ENCODE measurements around the gene INHBA.

The INHBA gene

GRCh38 chr7:41685684-41686083 is 17.2 kb downstream of the INHBA start:
- no peak for DNase-seq

GRCh38 chr7:41682422-41682821 is 20.5 kb downstream of the INHBA start:
- DNase-seq, result no peak

GRCh38 chr7:41679566-41679965 is 23.3 kb downstream of the INHBA start:
- no peak for DNase-seq

GRCh38 chr7:41674505-41675023 is 28.3 kb downstream of the INHBA start:
- no peak for DNase-seq

- no peak for DNase-seq
Measured at GRCh38 chr7:41661596-41661995, 41.3 kb downstream of the INHBA start.

GRCh38 chr7:41659539-41659938 is 43.4 kb downstream of the INHBA start:
- no peak for DNase-seq

GRCh38 chr7:41656366-41656765 is 46.5 kb downstream of the INHBA start:
- no peak for DNase-seq

GRCh38 chr7:41655426-41655825 is 47.5 kb downstream of the INHBA start:
- no peak for DNase-seq

- DNase-seq, result no peak
Measured at GRCh38 chr7:41652267-41652666, 50.6 kb downstream of the INHBA start.

GRCh38 chr7:41648501-41648900 is 54.4 kb downstream of the INHBA start:
- DNase-seq, result no peak

- no peak for DNase-seq
Measured at GRCh38 chr7:41643616-41644015, 59.3 kb downstream of the INHBA start.

- DNase-seq, result no peak
Measured at GRCh38 chr7:41641665-41642014, 61.2 kb downstream of the INHBA start.

- no peak for DNase-seq
Measured at GRCh38 chr7:41641011-41641664, 61.8 kb downstream of the INHBA start.

GRCh38 chr7:41640487-41640886 is 62.4 kb downstream of the INHBA start:
- no peak for DNase-seq

GRCh38 chr7:41637049-41637448 is 65.8 kb downstream of the INHBA start:
- no peak for DNase-seq
